H1 (cell line): ENCODE results near the gene RMDN3. TPM values are rescaled to one million over a fixed set of nuclear protein-coding genes. Genes with fewer than 3 reads are reported as not detected.

ENCODE experiments used
- CTCF ChIA-PET: fragments of 300-600 bp; sonication (Branson Sonifier 250); formaldehyde crosslinking; loops from one replicate; lab custom pipeline; 2021; ENCODE audit not compliant: partially characterized antibody; lab: Charles Lee
- POLR2A ChIA-PET: fragments of 300-600 bp; sonication (Branson Sonifier 250); formaldehyde crosslinking; loops from one replicate; lab custom pipeline; 2021; ENCODE audit warnings: inconsistent platforms; ENCODE audit not compliant: partially characterized antibody; lab: Charles Lee
- DNase-seq, 2 experiments: peaks; one replicate each; pipeline versions ENCODE4 v3.0.0 to v3.0.0-alpha.2; 2010 to 2022; ENCODE audit warnings: low spot score in 2 of 2, low read depth in 1 of 2, mixed read lengths in 1 of 2
- FAIRE-seq: peaks from 2 replicates; lab custom pipeline; 2011; peaks lifted over from hg19 to GRCh38; lab: Jason Lieb, UNC
- H2AFZ ChIP-seq: 2 replicates; pipeline ENCODE4 v1.8.1; 2012; ENCODE audit warnings: low read length, inconsistent platforms
- H2AK5ac ChIP-seq: 2 replicates; pipeline ENCODE4 v1.6.1; 2013; ENCODE audit warnings: low read depth, low read length
- H2BK120ac ChIP-seq: replicated peaks from 2 replicates; pipeline ENCODE3; 2013; ENCODE audit warnings: low read depth, low read length, inconsistent platforms
- H2BK12ac ChIP-seq: 2 replicates; pipeline ENCODE4 v1.6.1; 2013; ENCODE audit warnings: low read depth, low read length
- H2BK15ac ChIP-seq: 2 replicates; pipeline ENCODE4 v1.6.1; 2013; ENCODE audit warnings: low read length
- H2BK20ac ChIP-seq: 2 replicates; pipeline ENCODE4 v1.6.1; 2013; ENCODE audit warnings: low read length
- H2BK5ac ChIP-seq: 2 replicates; pipeline ENCODE4 v1.6.1; 2013; ENCODE audit warnings: low read depth, low read length
- H3K14ac ChIP-seq: 2 replicates; pipeline ENCODE4 v1.6.1; 2013; ENCODE audit warnings: inconsistent platforms; ENCODE audit not compliant: insufficient read length
- H3K18ac ChIP-seq: 2 replicates; pipeline ENCODE4 v1.6.1; 2013; ENCODE audit warnings: low read length; ENCODE audit errors: extremely low read depth
- H3K23ac ChIP-seq: 2 replicates; pipeline ENCODE4 v1.6.1; 2013; ENCODE audit warnings: inconsistent platforms; ENCODE audit not compliant: insufficient read length
- H3K23me2 ChIP-seq: 2 replicates; pipeline ENCODE4 v1.6.1; 2013; ENCODE audit warnings: low read depth, low read length
- H3K27ac ChIP-seq: 2 replicates; pipeline ENCODE4 v1.6.1; 2011; ENCODE audit warnings: low read depth, low read length, inconsistent platforms
- H3K27me3 ChIP-seq, 4 experiments: replicated peaks in 1 of 4; 1 replicate in 1 of 4; 2 replicates in 3 of 4; pipeline versions ENCODE4 v1.6.1 to v1.8.1; 2011 to 2013; ENCODE audit warnings: low read length in 3 of 4, mild to moderate bottlenecking in 3 of 4, inconsistent platforms in 2 of 4, mixed read lengths in 2 of 4, moderate library complexity in 1 of 4; ENCODE audit not compliant: control insufficient read depth in 3 of 4, insufficient read depth in 3 of 4; ENCODE audit errors: extremely low read depth in 1 of 4
- H3K36me3 ChIP-seq, 4 experiments: 2 replicates each; pipeline versions ENCODE4 v1.6.1 to v1.8.1; 2011 to 2013; ENCODE audit warnings: mild to moderate bottlenecking in 4 of 4, low read length in 3 of 4, moderate library complexity in 2 of 4, control low read depth in 1 of 4, inconsistent platforms in 1 of 4; ENCODE audit not compliant: insufficient read depth in 4 of 4, control insufficient read depth in 2 of 4
- H3K4ac ChIP-seq: replicated peaks from 2 replicates; pipeline ENCODE3; 2013; ENCODE audit warnings: low read length, low read depth, mixed read lengths, inconsistent platforms; ENCODE audit not compliant: insufficient read length
- H3K4me1 ChIP-seq, 4 experiments: replicated peaks in 1 of 4; 1 replicate in 1 of 4; 2 replicates in 3 of 4; pipeline versions ENCODE4 v1.6.1 to v1.8.1; 2011 to 2013; ENCODE audit warnings: low read length in 3 of 4, inconsistent platforms in 2 of 4, mixed read lengths in 1 of 4; ENCODE audit not compliant: insufficient read depth in 4 of 4, control insufficient read depth in 3 of 4
- H3K4me2 ChIP-seq, 2 experiments: 2 replicates each; pipeline versions ENCODE4 v1.6.1 to v1.8.1; 2011 to 2013; ENCODE audit warnings: low read depth in 2 of 2, low read length in 2 of 2, control low read depth in 1 of 2, inconsistent platforms in 1 of 2, mild to moderate bottlenecking in 1 of 2; ENCODE audit not compliant: insufficient read depth in 1 of 2
- H3K4me3 ChIP-seq, 4 experiments: fragments of 200-600, 300-600 bp in 1 of 4; sonication (generic), shearing (Covaris generic), sonication (Bioruptor Twin) in 1 of 4; 2 replicates each; pipeline versions ENCODE4 v1.5.1 to v1.8.1; 2011 to 2016; ENCODE audit warnings: low read length in 4 of 4, low read depth in 3 of 4, control low read depth in 2 of 4, inconsistent platforms in 2 of 4, mild to moderate bottlenecking in 2 of 4, mixed read lengths in 1 of 4, moderate library complexity in 1 of 4; ENCODE audit not compliant: insufficient read depth in 2 of 4; ENCODE audit errors: extremely low read depth in 1 of 4
- H3K56ac ChIP-seq: replicated peaks from 2 replicates; pipeline ENCODE3; 2013; ENCODE audit warnings: low read depth, mild to moderate bottlenecking, mixed read lengths, low read length, inconsistent platforms; ENCODE audit not compliant: insufficient read length
- H3K79me1 ChIP-seq: 2 replicates; pipeline ENCODE4 v1.6.1; 2013; ENCODE audit warnings: low read depth, low read length, control low read depth
- H3K79me2 ChIP-seq, 2 experiments: 2 replicates each; pipeline versions ENCODE4 v1.6.1 to v1.8.1; 2012 to 2013; ENCODE audit warnings: low read length in 2 of 2, mild to moderate bottlenecking in 2 of 2, inconsistent platforms in 1 of 2; ENCODE audit not compliant: insufficient read depth in 2 of 2, control insufficient read depth in 1 of 2
- H3K9ac ChIP-seq, 4 experiments: replicated peaks in 1 of 4; 1 replicate in 1 of 4; 2 replicates in 3 of 4; pipeline versions ENCODE4 v1.6.1 to v1.8.1; 2011 to 2013; ENCODE audit warnings: low read depth in 3 of 4, low read length in 3 of 4, control low read depth in 2 of 4, mild to moderate bottlenecking in 2 of 4, moderate library complexity in 2 of 4, inconsistent platforms in 1 of 4; ENCODE audit errors: extremely low read depth in 1 of 4
- H3K9me3 ChIP-seq, 2 experiments: 2 replicates each; pipeline versions ENCODE4 v1.6.1 to v1.8.1; 2012 to 2013; ENCODE audit warnings: mild to moderate bottlenecking in 2 of 2, moderate library complexity in 2 of 2, control low read depth in 1 of 2, inconsistent platforms in 1 of 2, low read depth in 1 of 2, low read length in 1 of 2, mixed read lengths in 1 of 2; ENCODE audit not compliant: insufficient read depth in 2 of 2
- H4K20me1 ChIP-seq, 2 experiments: replicated peaks in 1 of 2; 2 replicates each; pipeline versions ENCODE3 to v1.8.1; 2011 to 2013; ENCODE audit warnings: inconsistent platforms in 2 of 2, low read length in 2 of 2, mild to moderate bottlenecking in 1 of 2; ENCODE audit not compliant: insufficient read depth in 2 of 2, control insufficient read depth in 1 of 2
- H4K5ac ChIP-seq: 2 replicates; pipeline ENCODE4 v1.6.1; 2013; ENCODE audit warnings: low read length, low read depth, mixed read lengths, inconsistent platforms; ENCODE audit not compliant: insufficient read length
- H4K8ac ChIP-seq: 2 replicates; pipeline ENCODE4 v1.8.0; 2013; ENCODE audit warnings: mild to moderate bottlenecking, moderate library complexity, low read length, inconsistent platforms; ENCODE audit not compliant: insufficient read depth; ENCODE audit errors: extremely low read depth
- H4K91ac ChIP-seq: replicated peaks from 2 replicates; pipeline ENCODE3; 2013; ENCODE audit warnings: low read length, mixed read lengths, inconsistent platforms; ENCODE audit not compliant: insufficient read length
- TBP ChIP-seq: IDR thresholded peaks from 2 replicates; pipeline ENCODE4 v1.6.1; 2011; ENCODE audit warnings: low read depth, low read length, improper control_type of control experiment
- TEAD4 ChIP-seq: IDR thresholded peaks from 2 replicates; pipeline ENCODE4 v1.6.1; 2012; ENCODE audit warnings: low read depth, low read length, inconsistent platforms, mixed read lengths
- WGBS, 2 experiments: shearing (Covaris generic) in 1 of 2; methylation state at CpG; one replicate each; pipeline versions ENCODE4 v1.1.6 to v1.1.7; 2013 to 2015; ENCODE audit warnings: low lambda C conversion rate in 2 of 2, mixed read lengths in 2 of 2, inconsistent platforms in 1 of 2, low coverage in 1 of 2, missing lambda C conversion rate in 1 of 2; ENCODE audit not compliant: insufficient replicate concordance in 2 of 2, insufficient coverage in 1 of 2, insufficient read length in 1 of 2; ENCODE audit errors: extremely low coverage in 1 of 2, missing lambda C conversion rate in 1 of 2; 5-methylcytosine and 5-hydroxymethylcytosine counted together
- polyA plus RNA-seq, 7 experiments: library from polyadenylated mRNA; depleted of rRNA in 3 of 7; stranded (reverse) in 5 of 7; unstranded in 2 of 7; fragments of >200 nt in 5 of 7; fragments of 200-250 nt in 2 of 7; gene quantifications; 1 replicate in 5 of 7; 2 replicates in 1 of 7; 4 replicates in 1 of 7; pipeline versions ENCODE4 v1.2.1 to v1.2.3, GENCODE V29; 2011 to 2013; ENCODE audit warnings: missing spikeins in 2 of 7, mixed read lengths in 2 of 7
- total RNA-seq: library from RNA; stranded (reverse); fragmentation: NEBNext Ultra II Directional; extraction: Animal tissue kit (Norgen Biotek cat#: 25700); gene quantifications from 2 replicates; pipeline ENCODE4 v1.2.1, GENCODE V29; 2021

Gene RMDN3
- total and polyA plus RNA-seq, 2 of the 8 experiments (the other 6 are each of a cell fraction or from before 2014, with no cell fraction given) = 10.8 to 24.1 TPM

- Histone ChIP-seq H2BK20ac (no peak overlapping the region), H2BK12ac (no peak overlapping the region), H3K79me2 (peaks cover 0 to 16% of the 10 kb centered on the region in 2 experiments; a peak in 2 of 4 replicates), H3K79me1 (peaks cover 4% of the 10 kb centered on the region; the same call in 1 of the 2 replicates), H3K4me2 (no peak overlapping the region), H4K20me1 (peaks cover 2 to 4% of the 10 kb centered on the region in 2 experiments), H3K23me2 (peaks cover 5% of the 10 kb centered on the region), H4K91ac (no peak overlapping the region), H3K9ac (no peak overlapping the region), H3K36me3 (peaks cover 13 to 33% (median 24%) of the 10 kb centered on the region in 4 experiments), H3K4me3 (no peak overlapping the region), H2AFZ (no peak overlapping the region), H2BK120ac (no peak overlapping the region), H3K4me1 (peaks cover 0 to 3% (median 1%) of the 10 kb centered on the region in 4 experiments; a peak in 1 of 7 replicates), H3K23ac (no peak overlapping the region), H2BK15ac (no peak overlapping the region), H3K27me3 (no peaks in the 10 kb centered on the region), H4K5ac (no peak overlapping the region), H3K4ac (no peak overlapping the region), H3K14ac (no peak overlapping the region), H3K18ac (no peak overlapping the region), H3K56ac (no peak overlapping the region), H3K27ac (no peak overlapping the region), H3K9me3 (no peaks in the 10 kb centered on the region), H2AK5ac (no peak overlapping the region), H4K8ac (no peak overlapping the region), H2BK5ac (no peak overlapping the region)
- CTCF ChIA-PET = interaction anchor here (0.7 to 2.1 kb wide), 2 partner anchors 81 to 160 kb away, joined by 6 to 7 read pairs; no protein-coding TSS in a partner anchor
- POLR2A ChIA-PET = interaction anchor here (1.2 kb wide), 1 partner anchor 42 kb away, joined by 3 read pairs; no protein-coding TSS in a partner anchor
- no peak for FAIRE-seq
- TF ChIP-seq TEAD4 (no peak), TBP (no peak)
- no peak for DNase-seq
- WGBS, 2 experiments = 94% methylated on average over 7 of the region's 7 CpGs; no CpG with 5 or more reads in 1 of the 2 experiments
Measured at GRCh38 chr15:40697916-40698315, 57.1 kb downstream of the RMDN3 start.
